ENCODE results near the gene FOXL3. TPM values are rescaled to one million over a fixed set of nuclear protein-coding genes. Genes with fewer than 3 reads are reported as not detected.

Gene FOXL3
- total RNA-seq, 1 experiment from 2014 or later: not detected

- no TSS peak for BruUV-seq (replicated peaks)
- TF ChIP-seq CTCF (IDR thresholded peaks at IDR 0.05; ENCODE audit: unreplicated experiment): peak; percentile 99
- peak; percentile 96 for DNase-seq
- CTCF ChIA-PET: interaction anchor here (0.5 to 2.0 kb wide), 10 partner anchors 10 to 1342 kb away, joined by 3 to 23 read pairs (median 4); no protein-coding TSS in a partner anchor
- H3K27me3 Mint-ChIP-seq (ENCODE audit: unreplicated experiment): peaks cover 82% of the 10 kb centered on the region
- H3K9me3 Mint-ChIP-seq (ENCODE audit: low read depth, unreplicated experiment): peaks cover 3% of the 10 kb centered on the region
- H3K36me3 Mint-ChIP-seq (ENCODE audit: insufficient read depth, unreplicated experiment): peaks cover 32% of the 10 kb centered on the region
- peaks cover 26% of the 10 kb centered on the region for H3K4me1 Mint-ChIP-seq (ENCODE audit: low read depth, unreplicated experiment)
- H3K27ac Mint-ChIP-seq (ENCODE audit: unreplicated experiment): no peak overlapping the region
- no peak overlapping the region for H3K4me3 Mint-ChIP-seq (ENCODE audit: low read depth, unreplicated experiment)
- intact Hi-C loops (cut with micrococcal nuclease; ENCODE audit: unreplicated experiment): loop anchor here (5.0 to 10.0 kb wide), 4 partner anchors 183 to 553 kb away; partner anchors contain the start of genes GET4 and SUN1
Measured at GRCh38 chr7:322111-322671, 32.2 kb downstream of the FOXL3 start.

- Mint-ChIP-seq H3K4me3 (ENCODE audit: low read depth, unreplicated experiment) (no peak overlapping the region), H3K27me3 (ENCODE audit: unreplicated experiment) (peaks cover 82% of the 10 kb centered on the region), H3K36me3 (ENCODE audit: insufficient read depth, unreplicated experiment) (peaks cover 32% of the 10 kb centered on the region), H3K9me3 (ENCODE audit: low read depth, unreplicated experiment) (peaks cover 3% of the 10 kb centered on the region), H3K4me1 (ENCODE audit: low read depth, unreplicated experiment) (peaks cover 32% of the 10 kb centered on the region), H3K27ac (ENCODE audit: unreplicated experiment) (no peak overlapping the region)
- no peak for TF ChIP-seq CTCF (IDR thresholded peaks at IDR 0.05; ENCODE audit: unreplicated experiment)
- no peak for DNase-seq
- no TSS peak for BruUV-seq (replicated peaks)
- CTCF ChIA-PET: interaction anchor here (1.6 to 2.0 kb wide), 3 partner anchors 11 to 495 kb away, joined by 4 to 23 read pairs (median 4); no protein-coding TSS in a partner anchor
- intact Hi-C loops (cut with micrococcal nuclease; ENCODE audit: unreplicated experiment): loop anchor here (5.0 to 10.0 kb wide), 4 partner anchors 182 to 552 kb away; partner anchors contain the start of genes GET4 and SUN1
Measured at GRCh38 chr7:322708-323111, 32.7 kb downstream of the FOXL3 start.

GRCh38 chr7:323410-323809, 33.4 kb downstream of the FOXL3 start:
- TF ChIP-seq CTCF (IDR thresholded peaks at IDR 0.05; ENCODE audit: unreplicated experiment): no peak
- DNase-seq: no peak
- Mint-ChIP-seq H3K27me3 (ENCODE audit: unreplicated experiment) (peaks cover 82% of the 10 kb centered on the region), H3K36me3 (ENCODE audit: insufficient read depth, unreplicated experiment) (peaks cover 32% of the 10 kb centered on the region), H3K27ac (ENCODE audit: unreplicated experiment) (no peak overlapping the region), H3K9me3 (ENCODE audit: low read depth, unreplicated experiment) (peaks cover 3% of the 10 kb centered on the region), H3K4me3 (ENCODE audit: low read depth, unreplicated experiment) (no peak overlapping the region), H3K4me1 (ENCODE audit: low read depth, unreplicated experiment) (peaks cover 33% of the 10 kb centered on the region)
- intact Hi-C loops (cut with micrococcal nuclease; ENCODE audit: unreplicated experiment): loop anchor here (5.0 to 10.0 kb wide), 4 partner anchors 181 to 551 kb away; partner anchors contain the start of genes GET4 and SUN1
- CTCF ChIA-PET: no interaction called here
- no TSS peak for BruUV-seq (replicated peaks)

GRCh38 chr7:324011-324410, 34.0 kb downstream of the FOXL3 start:
- H3K9me3 Mint-ChIP-seq (ENCODE audit: low read depth, unreplicated experiment): peaks cover 3% of the 10 kb centered on the region
- no peak overlapping the region for H3K4me3 Mint-ChIP-seq (ENCODE audit: low read depth, unreplicated experiment)
- no TSS peak for BruUV-seq (replicated peaks)
- intact Hi-C loops (cut with micrococcal nuclease; ENCODE audit: unreplicated experiment): loop anchor here (5.0 to 10.0 kb wide), 4 partner anchors 181 to 551 kb away; partner anchors contain the start of genes GET4 and SUN1
- peaks cover 32% of the 10 kb centered on the region for H3K36me3 Mint-ChIP-seq (ENCODE audit: insufficient read depth, unreplicated experiment)
- H3K27me3 Mint-ChIP-seq (ENCODE audit: unreplicated experiment): peaks cover 82% of the 10 kb centered on the region
- CTCF ChIA-PET: interaction anchor here (0.7 kb wide), 1 partner anchor 493 kb away, joined by 3 read pairs; no protein-coding TSS in a partner anchor
- no peak overlapping the region for H3K27ac Mint-ChIP-seq (ENCODE audit: unreplicated experiment)
- TF ChIP-seq CTCF (IDR thresholded peaks at IDR 0.05; ENCODE audit: unreplicated experiment): no peak
- peaks cover 33% of the 10 kb centered on the region for H3K4me1 Mint-ChIP-seq (ENCODE audit: low read depth, unreplicated experiment)
- DNase-seq: no peak

Measured in Calu3 (cell line).